KOPT-K1 (cell line): ENCODE results near the gene OR52B4.
"Not testable (repeated sequence)": the region's sequence is repeated elsewhere in the genome, so short reads cannot be mapped to it uniquely, and the experiment has no call there.

Experiments
- H3K27ac ChIP-seq: fragments of 200-600 bp; sonication (generic); 2 replicates; pipeline ENCODE4 v1.5.1; 2016; ENCODE audit warnings: antibody characterized with exemption, mild to moderate bottlenecking, low read depth, low read length; ENCODE audit not compliant: poor library complexity, severe bottlenecking
- H3K36me3 ChIP-seq: fragments of 200-600 bp; sonication (generic); 2 replicates; pipeline ENCODE4 v1.5.1; 2017; ENCODE audit warnings: antibody characterized with exemption, mild to moderate bottlenecking, low read length, moderate library complexity; ENCODE audit not compliant: insufficient read depth
- H3K9me3 ChIP-seq: fragments of 200-600 bp; sonication (generic); 2 replicates; pipeline ENCODE4 v1.5.1; 2017; ENCODE audit warnings: antibody characterized with exemption, low read length, mild to moderate bottlenecking; ENCODE audit not compliant: insufficient read depth, poor library complexity, severe bottlenecking

Gene OR52B4

DNA sequence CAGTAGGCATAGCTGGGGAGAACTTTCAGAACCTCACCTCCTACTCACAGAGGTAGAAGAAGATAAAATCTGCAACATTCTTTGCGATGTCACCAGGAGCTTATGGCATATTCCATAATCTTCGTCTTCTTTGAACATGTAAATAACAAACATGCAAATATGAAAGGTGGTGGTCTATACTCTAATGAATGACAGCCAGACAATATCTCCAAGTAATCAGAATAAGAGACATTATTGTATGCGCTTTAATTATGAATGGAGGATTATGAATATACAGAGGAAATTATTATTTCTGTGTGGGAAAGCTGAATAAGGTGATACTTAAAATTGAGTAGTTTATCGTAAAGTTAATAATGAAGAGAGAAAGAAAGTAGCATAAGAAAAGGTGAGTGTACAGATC is at the start of gene OR52B4:
OR52B4 (minus strand) TSS at position 101 of the 400 bp plus-strand sequence; CDS start at position 10, 91 bp downstream.
- H3K9me3 ChIP-seq: no peaks in the 10 kb centered on the region
- no peaks in the 10 kb centered on the region for H3K36me3 ChIP-seq
- H3K27ac ChIP-seq: no peak within 1 kb of the TSS

- Histone ChIP-seq H3K9me3 (no peaks in the 10 kb centered on the region), H3K36me3 (no peaks in the 10 kb centered on the region), H3K27ac (no peak overlapping the region)
Measured at GRCh38 chr11:4416816-4417215, 48.6 kb upstream of the OR52B4 start.

- H3K27ac ChIP-seq: no peak overlapping the region
- H3K36me3 ChIP-seq: no peaks in the 10 kb centered on the region
- H3K9me3 ChIP-seq: no peaks in the 10 kb centered on the region
Measured at GRCh38 chr11:4416306-4416705, 48.1 kb upstream of the OR52B4 start.

- not testable (repeated sequence) for H3K9me3 ChIP-seq, H3K27ac ChIP-seq
Measured at GRCh38 chr11:4406206-4406605, 38.0 kb upstream of the OR52B4 start.

DNA sequence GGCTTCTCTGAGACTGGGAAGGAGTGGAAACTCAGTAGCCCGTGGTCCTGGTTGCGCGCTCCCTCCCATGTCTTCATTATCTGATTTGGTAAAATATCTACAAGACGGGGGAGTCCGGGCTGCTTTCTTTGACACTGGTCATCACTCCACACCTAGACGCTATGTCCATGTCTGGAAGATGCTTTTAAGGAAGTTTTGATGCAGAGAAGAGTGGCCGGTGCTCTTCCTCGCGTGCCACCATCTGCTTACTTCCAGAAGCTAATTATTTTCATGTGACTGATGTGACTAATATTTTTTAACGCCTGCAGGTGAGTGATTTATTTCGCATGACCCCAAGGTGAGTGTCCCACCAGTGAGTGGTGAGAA is 25.7 kb upstream of the OR52B4 start:
- no peaks in the 10 kb centered on the region for H3K9me3 ChIP-seq
- no peak overlapping the region for H3K27ac ChIP-seq
- H3K36me3 ChIP-seq: peaks cover 15% of the 10 kb centered on the region

More at GRCh38 chr11:4406206-4406605, 38.0 kb upstream of the OR52B4 start:
- not testable (repeated sequence) for H3K36me3 ChIP-seq

DNA sequence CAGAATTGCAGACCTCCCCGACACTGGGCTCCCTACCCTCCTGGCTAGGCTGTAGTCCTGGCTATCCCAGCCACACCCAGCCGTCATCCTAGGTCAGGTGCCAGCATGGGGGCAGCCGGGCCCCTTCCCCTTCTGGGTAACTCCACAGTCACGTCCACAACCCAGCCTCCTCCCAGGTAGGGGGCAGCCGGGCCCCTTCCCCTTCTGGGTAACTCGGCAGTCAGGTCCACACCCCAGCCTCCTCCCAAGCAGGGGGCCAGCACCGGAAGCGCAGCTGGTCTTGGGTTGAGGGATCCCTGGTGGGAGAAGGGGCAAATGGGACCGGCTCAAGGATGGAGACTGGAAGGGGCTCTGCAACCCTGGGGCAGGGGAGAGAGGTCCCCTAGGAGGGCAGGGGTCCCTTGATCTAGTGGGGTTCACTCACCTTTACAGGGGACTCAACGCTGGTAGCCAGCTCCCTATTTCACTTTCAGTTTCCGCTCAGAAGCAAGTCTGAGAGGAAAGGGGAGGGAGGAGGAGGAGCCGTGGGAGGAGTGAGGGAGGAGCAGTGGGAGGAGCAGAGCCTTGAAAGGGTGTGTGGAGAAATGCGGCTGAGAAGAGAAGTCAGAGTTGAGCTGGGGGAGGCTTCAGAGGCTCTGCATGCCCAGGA is 25.1 kb upstream of the OR52B4 start, which contains the start of gene TRIM21:
TRIM21 (minus strand) TSS at position 494 of the 649 bp plus-strand sequence. CDS start 3,293 bp downstream, outside the sequence.
- Histone ChIP-seq H3K9me3 (no peaks in the 10 kb centered on the region), H3K27ac (peak within 1 kb of the TSS; percentile 87), H3K36me3 (peaks cover 20% of the 10 kb centered on the region)

GRCh38 chr11:4388221-4388620 is 20.0 kb upstream of the OR52B4 start:
- H3K9me3 ChIP-seq: no peaks in the 10 kb centered on the region
- no peak overlapping the region for H3K27ac ChIP-seq
- peaks cover 66% of the 10 kb centered on the region for H3K36me3 ChIP-seq

DNA sequence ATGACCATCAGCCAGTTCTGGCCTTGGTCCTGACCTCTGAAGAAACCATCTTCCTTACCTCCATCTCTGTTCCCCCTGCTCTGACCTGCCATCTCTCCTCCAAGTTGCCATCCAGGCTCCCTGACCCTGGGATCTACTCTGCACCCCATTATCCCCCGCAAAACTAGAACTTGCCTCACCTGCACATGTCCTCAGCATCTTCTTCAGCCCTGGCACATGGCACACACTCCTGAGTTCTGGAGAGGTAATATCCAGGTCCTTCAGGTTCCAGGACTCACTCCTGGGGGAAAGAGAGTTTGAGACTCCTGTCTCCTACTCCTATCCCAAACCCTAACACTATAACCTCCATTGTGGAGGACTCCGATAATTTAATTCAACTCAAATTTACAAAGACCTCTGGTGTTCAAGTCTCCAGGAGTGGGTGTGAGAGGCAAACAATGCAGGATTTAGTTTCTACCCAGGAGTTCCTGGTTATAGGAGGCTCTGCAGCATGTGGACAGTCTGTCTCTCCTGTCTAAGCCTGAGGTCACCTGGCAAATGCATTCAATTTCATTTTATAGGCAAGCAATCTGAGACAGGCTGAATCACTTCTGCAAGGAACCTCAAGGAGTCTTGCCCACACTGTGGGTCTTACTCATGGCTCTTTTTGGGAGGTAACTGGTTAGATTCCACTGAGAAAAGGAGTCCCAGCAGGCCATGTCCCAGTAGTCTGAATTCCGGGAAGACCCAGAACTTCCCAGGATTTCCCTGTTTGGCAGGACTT is 18.0 kb upstream of the OR52B4 start:
- Histone ChIP-seq H3K36me3 (peaks cover 66% of the 10 kb centered on the region), H3K9me3 (no peaks in the 10 kb centered on the region), H3K27ac (no peak overlapping the region)

DNA sequence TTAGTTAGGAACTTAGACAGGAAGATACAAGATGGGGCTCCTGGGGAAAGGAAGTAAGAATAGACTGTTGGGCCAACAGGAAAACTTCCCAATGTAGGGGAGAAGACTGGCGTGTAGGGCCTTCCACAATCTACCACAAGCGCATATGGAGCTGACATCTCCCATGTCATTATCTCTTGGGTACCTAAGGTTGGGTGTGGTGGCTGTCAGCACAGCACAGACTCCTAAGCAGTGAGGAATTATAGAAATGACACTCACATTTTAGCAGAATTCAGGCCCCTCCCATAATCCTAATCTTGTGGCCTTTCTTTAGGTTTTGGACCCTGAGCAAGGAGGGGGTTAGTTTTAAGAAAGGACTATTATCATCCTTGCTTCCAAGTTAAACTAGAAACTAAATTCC is 13.7 kb upstream of the OR52B4 start:
- Histone ChIP-seq H3K9me3 (no peaks in the 10 kb centered on the region), H3K36me3 (peaks cover 32% of the 10 kb centered on the region), H3K27ac (no peak overlapping the region)

GRCh38 chr11:4375431-4376140 is 7.4 kb upstream of the OR52B4 start:
- Histone ChIP-seq H3K36me3 (no peaks in the 10 kb centered on the region), H3K9me3 (no peaks in the 10 kb centered on the region), H3K27ac (no peak overlapping the region)

- H3K27ac ChIP-seq: no peak overlapping the region
- H3K9me3 ChIP-seq: no peaks in the 10 kb centered on the region
- no peaks in the 10 kb centered on the region for H3K36me3 ChIP-seq
Measured at GRCh38 chr11:4370166-4370565, 2.0 kb upstream of the OR52B4 start.

DNA sequence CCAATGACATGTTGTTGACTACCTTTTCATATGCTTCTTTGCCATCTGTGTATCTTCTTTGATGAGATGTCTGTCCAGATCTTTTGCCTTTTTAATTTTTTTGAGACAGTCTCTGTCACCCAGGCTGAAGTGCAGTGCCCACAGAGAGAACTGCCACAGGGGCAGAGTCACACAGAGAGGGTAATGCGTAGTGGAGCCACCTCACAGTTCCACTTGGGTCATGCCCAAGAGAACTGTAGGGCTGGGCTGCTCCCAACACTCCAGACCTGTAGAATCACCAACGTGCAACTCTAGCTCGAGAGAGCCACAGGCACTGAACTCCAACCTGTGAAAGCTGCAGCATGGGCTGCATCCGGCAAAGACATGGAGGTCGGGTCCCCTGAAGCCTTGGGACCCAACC is 20.0 kb downstream of the OR52B4 start:
- not testable (repeated sequence) for H3K36me3 ChIP-seq, H3K27ac ChIP-seq, H3K9me3 ChIP-seq

- not testable (repeated sequence) for H3K9me3 ChIP-seq, H3K27ac ChIP-seq, H3K36me3 ChIP-seq
Measured at GRCh38 chr11:4345366-4345765, 22.8 kb downstream of the OR52B4 start.

GRCh38 chr11:4334356-4334755 is 33.8 kb downstream of the OR52B4 start:
- H3K27ac ChIP-seq, H3K9me3 ChIP-seq, H3K36me3 ChIP-seq: not testable (repeated sequence)
